ENCODE measurements around the gene SLC35F3.
A peak's percentile ranks its signal among the peaks of the same experiment; 100 is the strongest.

SLC35F3 gene

DNA sequence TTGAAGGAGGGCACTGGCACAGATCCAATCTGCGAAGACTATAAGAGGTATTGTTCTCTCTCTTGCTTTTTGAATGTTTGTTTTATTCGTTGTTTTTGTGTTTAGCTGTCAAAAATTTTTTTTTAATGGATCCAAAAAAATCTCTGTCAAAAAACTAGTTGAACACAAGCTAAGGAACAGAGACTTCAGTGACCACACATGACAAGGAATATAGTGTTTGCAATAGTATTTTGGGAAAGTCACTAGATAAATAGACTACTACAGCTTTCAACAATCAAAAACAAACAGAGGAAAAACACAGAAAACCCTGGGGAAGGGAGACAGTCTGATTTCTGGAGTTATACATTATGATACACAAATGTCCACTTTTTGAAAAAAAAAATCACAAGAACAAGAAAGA is 431.9 kb downstream of the SLC35F3 start:
- DNase-seq: no peak

DNA sequence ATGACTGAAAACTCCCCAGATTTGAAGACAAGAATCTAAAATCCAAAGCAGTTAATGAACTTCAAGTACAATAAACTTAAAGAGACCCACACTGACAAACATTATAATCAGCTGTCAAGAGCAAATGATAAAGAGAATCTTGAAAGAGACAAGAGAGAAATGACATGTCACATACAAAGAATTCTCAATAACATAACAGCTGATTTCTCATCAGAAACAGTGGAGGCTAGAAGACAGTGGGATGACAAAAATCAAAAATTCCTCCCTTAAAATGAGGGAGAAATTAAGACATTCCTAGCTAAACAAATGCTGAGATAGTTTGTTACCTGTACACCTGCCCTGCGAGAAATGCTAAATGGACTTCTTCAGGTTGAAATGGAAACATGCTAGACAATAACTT is 432.8 kb downstream of the SLC35F3 start:
- DNase-seq: no peak

DNA sequence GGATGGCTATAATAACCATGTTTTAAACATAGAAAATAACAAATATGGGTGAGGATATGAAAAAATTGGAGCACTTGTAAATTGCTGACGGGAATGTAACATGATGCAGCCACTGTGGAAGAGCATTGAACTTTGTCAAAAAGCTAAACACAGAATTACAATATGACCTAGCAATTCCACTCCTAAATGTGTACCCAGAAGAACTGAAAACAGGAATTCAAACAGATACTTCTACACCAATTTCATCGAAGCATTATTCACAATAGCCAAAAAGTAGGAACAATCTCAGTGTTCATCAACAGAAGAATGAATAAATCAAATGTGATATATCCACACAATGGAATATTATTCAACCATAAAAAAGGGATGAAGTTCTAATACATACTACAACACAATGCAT is 436.1 kb downstream of the SLC35F3 start:
- no peak for DNase-seq

DNA sequence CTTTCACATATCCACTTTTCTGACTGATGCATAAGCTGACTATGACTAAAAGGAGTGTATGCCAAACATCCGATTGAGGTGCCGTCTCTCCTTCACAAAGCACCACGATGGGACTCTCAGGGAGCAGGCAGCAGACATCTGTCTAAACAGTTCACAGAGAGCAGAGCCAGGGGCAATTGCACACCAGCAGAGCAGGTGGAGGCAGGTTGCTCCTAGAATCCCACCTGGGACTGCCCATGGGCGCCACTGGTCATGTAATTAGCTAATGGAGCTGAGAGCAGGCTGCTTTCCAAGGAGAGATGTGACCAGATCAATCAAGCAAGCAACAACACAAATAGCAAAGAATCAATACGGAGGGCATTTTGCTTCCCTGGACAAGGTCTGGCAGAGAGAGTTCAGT is 438.3 kb downstream of the SLC35F3 start:
- no peak for DNase-seq

DNA sequence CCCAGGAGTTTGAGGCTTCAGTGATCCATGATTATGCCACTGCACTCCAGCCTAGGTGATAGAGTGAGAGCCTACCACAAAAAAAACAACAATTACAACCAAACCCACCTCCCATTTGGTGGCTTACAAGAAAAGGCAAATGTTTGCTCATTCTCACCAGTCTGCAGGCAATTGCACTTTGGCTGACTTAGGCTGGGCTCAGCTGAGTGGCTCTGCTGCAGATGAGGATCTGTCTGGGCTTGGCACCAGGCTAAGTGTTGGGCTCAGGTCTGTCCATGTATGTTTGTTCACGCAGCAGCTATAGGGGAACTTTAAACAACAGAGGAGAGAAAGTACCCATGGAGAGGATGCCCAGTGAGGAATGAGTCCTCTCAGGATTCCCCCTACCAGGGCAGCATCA is 440.8 kb downstream of the SLC35F3 start:
- DNase-seq: no peak

DNA sequence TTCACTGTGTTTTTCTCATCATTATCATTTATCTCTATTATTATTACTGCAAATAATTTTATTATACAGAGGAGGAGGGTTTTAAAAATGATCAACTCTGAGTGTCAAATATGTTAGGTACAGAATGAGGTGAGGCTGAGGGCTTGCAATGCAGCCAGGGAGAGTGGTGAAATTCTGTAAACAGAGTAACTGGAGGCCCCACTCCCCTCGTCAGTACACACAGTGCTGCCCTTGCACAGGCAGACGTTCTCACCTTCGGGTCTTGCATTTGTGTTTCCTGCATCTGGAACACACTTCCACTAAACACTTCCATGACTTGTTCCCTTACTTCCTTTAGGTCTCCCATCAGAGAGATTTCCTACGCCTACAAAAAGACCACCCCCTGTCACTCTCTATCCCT is 444.5 kb downstream of the SLC35F3 start:
- no peak for DNase-seq

DNA sequence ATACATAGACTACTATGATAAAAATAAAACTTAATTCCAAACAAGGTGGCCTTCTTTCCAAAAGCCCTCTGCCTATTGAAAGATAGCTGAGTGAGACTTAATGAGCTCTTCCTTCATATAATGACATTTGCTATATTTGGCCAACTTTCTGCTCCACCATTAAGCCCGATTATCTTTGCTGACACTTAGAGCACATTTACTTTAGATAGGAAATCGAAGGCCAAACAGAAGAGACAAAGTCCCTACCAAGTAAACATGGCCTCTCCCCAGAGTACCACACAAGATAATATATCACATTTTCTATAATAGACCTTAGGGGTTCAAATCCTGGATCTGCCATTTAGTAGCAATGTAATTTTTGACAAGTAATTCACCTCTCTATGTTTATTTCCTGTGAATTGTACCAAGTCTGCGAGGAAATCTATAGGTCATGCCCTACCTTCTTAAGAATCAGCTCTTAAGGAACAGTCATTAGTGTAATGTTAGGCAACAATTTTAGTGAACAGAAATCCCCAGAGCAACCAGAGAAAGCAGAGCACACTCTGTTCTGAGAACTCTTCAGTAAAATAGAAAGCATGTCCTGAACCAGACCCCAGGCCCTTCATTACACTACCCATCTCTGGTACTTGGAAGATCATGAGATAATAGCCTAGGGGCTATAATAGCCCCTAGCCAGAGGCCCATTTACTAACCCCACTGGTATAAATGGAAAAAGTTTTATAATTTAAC is 451.5 kb downstream of the SLC35F3 start:
- no peak for DNase-seq

DNA sequence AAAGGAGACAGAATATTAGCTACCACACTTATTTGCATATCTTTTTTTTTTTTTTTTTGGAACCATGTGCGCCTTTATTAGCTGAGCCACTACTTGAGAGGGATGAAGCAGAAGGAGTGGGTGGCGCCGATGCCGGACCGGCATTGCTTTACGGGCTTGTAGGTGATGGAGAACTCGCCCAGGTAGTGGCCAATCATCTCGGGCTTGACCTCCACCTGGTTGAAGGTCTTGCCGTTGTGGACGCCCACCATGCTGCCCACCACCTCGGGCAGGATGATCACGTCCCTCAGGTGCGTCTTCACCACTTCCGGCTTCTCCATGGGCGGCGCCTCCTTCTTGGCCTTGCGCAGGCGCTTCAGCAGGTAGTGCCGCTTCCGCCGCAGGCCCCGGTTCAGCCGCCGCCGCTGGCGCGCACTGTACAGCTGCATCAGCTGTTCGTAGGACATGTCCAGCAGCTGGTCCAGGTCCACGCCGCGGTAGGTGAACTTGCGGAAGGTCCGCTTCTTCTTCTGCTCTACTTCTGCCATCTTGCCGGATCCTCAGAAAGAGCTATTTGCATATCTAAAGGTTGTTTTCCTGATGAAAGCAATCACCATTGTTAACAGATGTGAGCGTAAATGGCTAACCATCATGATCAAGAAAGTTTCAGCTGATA is 452.3 kb downstream of the SLC35F3 start:
- peak; percentile 50 for DNase-seq

DNA sequence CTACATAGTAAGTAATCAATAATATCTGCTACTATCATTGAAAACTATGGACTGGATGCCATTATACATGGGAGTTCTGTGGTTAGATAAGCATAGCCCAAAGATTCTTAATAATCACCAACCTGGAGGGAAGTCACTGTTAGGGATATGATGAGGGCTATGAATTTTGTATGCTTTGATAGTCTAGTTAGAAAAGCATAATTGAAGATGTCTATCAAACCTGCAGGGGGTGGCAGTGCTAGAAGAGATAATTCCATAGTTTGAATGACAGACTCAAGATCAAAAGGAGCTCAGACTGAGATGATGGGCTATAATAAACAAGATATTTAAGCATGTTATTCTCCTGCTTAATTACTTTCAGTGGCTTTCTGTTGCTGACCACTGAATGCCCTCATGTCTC is 453.4 kb downstream of the SLC35F3 start:
- DNase-seq: no peak

DNA sequence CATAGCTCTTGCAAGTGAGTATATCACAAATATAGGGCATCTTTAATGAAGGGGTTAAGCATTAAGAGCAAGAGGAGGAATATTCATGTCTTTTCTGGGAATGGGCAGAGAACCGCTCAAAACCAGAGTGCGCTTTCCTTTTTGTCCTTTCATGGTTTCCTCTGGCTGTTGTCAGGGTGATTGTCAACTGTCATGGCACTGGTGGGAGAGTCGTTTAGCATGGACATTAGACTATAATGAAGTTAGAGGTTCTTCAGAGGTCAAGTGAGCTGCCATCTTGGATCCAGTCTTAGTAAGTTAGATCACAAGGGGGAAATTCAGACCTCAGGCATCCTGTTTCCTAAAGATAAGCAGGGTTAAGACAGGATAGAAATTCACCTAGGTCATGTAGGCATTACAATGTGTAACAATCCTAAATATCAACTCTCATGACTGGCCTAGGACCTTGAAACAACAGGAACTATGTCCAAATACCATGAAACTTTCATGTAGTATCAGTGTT is 456.7 kb downstream of the SLC35F3 start:
- DNase-seq: no peak

DNA sequence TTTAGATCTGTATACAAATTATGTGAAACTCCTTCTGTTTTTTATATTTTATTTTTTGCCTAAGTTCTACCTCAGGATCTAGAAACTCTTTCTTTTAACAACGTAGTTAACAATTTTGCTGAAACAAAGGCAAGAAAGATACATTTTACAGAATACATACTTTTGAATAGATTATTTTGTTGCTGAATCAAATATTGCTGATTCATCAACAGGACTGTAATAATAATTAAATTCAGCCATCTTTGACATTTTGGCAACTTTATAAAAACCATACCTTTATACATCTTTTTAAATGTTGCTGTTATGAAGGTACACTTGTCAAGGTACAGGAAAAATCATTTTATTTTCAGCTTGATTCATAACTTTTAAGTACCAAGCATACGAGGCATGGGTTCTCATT is 458.1 kb downstream of the SLC35F3 start:
- no peak for DNase-seq

DNA sequence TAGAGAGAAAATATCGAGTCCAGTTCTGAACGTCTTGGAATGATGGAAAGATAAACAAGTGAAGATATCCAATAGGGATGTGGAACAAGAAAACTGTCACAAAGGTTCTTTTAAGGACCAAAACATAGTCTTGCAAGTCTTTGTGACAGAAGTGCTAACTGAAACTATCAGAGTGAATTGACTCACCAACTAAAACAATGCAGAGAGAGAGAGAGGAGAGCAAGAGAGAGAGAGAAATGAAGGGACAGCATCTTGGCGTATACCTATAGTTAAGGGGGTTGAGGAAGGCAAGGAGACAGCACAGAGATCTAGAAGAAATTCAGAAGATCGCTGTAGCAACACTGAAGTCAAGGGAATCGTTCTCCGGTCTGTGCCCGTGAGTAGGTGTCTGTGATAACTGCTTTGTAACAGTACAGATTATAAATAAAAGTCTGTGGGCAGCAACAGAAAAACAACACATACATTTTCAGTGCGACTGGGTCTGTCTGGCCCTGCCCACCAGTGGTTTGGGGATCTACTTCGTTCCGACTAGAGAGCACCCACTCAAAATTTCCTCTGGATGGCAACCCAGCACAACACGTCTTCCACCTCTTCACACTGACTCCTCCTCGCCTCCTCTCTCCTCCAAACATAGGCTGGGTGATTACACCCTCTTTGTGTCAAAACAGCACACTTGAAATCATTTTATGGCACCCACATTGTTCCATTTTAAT is 464.0 kb downstream of the SLC35F3 start:
- DNase-seq: peak; percentile 21

DNA sequence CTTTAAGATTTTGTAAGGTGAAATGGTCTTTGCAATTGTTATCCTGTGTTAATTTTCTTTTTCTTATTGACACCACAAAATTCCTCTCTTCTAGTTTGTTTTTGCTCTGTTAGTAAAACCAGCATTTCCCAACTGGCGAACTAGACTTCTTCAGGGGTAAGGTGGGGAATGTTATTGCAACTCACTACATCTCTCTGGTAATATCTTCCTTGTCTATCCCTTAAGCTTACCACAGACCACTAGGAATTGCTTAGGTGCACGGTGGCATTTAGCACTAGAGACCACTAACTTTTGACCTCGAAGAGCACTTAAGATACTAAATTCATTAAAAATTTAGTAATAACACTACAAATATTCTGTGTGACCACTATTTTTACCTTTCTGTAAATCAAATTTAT is 464.6 kb downstream of the SLC35F3 start:
- DNase-seq: no peak

DNA sequence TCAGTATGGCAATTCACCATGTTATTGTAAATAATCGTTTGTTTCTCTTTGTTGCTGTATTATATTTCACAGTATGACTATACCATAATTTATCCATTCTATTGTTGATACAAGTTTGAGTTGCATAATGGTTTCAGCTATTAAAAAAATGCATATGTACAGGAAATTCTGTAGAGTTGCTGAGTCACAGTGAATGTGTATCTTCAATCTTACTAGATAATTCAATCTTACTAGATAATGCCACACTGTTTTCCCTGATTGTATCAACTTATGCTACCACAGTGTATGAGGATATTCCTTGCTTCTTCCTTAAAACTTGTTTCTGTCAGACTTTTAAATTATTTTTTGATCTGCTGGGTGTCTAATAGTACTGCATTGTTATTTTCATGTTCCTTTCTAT is 465.3 kb downstream of the SLC35F3 start:
- no peak for DNase-seq

DNA sequence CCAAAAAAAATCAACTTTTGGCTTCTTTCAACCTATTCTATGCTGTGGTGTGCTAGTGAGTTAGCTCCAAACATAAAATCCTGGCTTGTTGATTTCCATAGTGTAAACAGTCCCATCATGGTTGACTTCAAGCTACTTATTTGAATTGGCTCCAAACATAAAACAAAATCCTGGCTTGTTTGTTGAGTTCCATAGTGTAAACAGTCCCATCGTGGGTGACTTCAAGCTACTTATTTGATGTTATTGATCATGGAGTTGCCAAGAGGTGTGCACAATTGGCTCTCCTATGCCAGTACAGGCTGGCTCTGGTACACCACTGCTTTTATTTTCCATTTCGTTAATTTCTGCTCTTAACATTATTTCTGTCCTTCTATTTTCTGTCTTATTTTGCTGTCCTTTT is 466.9 kb downstream of the SLC35F3 start:
- no peak for DNase-seq

DNA sequence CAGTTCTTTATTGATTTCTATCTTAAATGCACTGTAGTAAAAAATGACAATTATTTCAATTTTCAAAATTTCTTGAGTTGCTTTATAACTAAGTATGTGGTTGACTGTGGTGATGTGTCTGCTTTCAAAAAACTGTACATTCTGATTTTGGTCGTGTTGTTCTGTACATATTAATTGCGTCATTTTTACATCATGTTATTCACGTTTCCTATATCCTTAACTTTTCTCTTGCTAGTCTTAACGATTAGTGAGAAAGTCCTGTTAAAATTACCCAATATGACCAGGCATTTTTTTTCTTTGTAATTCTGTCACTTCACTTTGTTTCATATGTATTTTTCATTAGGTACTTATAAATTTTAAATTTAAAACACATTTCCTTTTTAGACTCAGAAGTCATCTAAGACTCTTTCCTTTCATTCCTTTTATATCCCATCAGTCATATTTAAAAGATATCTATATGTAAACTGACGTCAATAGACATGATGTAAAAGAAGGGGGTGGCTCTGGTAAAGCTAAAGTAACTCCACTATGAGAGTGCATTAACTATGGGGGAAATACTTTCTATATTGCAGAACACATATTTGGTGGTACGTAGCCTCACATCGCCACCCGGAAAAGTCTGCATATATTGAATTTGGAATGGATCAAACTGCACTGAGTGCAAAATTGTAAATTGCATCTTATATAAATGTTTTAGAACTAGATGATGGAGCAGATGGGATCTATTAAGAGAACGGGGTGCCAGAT is 467.7 kb downstream of the SLC35F3 start:
- DNase-seq: no peak

DNA sequence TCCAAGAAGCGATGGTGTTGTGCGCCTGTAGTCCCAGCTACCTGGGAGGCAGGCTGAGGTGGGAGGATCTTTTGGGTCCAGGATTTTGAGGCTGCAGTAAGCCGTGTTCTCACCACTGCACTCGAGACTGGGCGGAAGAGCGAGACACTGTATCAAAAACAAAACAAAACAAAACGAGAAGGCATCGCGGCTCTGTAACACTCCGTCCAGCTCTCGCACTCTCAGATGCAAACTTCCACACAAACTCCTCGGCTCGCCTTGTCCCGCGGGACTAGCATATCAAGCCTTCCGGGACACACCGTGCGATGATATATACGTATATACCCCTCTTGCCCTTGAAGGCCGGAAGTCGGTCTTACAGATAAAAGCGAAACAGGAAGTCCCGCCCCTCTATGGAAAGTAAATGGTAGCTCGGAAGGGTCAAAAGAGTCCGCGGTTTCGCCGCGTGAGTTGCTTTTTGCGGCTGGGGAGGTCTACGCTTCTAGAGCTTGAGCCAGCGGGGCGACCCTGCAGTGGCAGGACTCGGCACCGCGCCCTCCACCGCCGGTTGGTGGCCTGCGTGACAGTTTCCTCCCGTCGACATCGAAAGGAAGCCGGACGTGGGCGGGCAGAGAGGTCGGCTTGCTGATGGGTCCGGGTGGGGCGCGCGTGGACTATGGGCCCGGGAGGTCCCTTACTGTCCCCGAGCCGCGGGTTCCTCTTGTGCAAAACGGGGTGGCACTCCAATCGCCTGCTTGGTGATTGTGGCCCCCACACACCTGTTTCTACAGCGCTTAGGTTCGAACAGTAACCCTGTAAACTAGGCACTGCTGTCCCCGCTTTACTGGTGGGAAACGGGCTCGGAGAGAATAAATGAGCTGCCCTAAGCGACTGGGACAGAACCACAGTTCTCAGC is 468.8 kb downstream of the SLC35F3 start, which contains the start of gene COA6:
TSS of gene COA6 (plus strand) at position 393 of the 895 bp plus-strand sequence. CDS start at position 404, 11 bp downstream.
- peak; percentile 93 for DNase-seq

DNA sequence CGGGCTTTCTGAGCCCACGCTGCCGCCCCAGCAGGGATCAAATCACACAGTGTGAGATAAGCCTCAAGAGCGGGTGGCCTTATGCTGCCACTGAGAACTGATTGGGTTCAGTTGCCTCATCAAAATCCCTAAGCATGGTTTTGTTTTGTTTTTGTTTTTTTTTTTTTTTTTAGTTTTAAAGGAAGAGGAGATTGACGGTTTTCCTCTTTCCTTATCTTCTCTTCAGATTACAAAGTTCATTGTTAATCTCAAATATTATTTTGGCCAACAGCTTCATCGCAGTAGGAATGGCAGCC is 469.4 kb downstream of the SLC35F3 start:
- DNase-seq: no peak
